ENCODE results near the gene EPDR1. TPM values are rescaled to one million over a fixed set of nuclear protein-coding genes. Genes with fewer than 3 reads are reported as not detected.
"Not testable (repeated sequence)": the region's sequence is repeated elsewhere in the genome, so short reads cannot be mapped to it uniquely, and the experiment has no call there.

The EPDR1 gene
- polyA plus RNA-seq, 1 experiment, result 0.20 TPM

DNA sequence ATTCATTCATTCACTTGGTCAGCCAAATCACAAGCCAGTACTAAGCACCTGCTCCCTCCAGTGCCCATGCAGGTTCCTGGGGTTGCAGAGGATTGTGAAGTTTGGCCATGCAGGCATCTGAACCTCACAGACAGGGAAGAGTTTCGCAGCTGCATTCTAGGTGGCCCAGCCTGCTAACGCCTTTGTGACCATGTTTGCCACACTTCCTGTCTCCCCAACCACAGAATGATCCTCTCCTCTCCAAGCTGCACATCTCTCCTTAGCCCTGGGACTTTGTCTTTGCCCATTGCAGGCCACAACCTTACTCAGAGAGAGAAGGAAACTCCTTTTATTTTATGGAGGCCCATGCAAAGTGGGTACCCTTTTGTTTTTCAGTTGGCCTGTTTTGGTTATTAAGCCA, 31.8 kb downstream of the EPDR1 start:
- CTCF ChIA-PET, result no interaction called here
- no peak for DNase-seq (ENCODE audit: low read depth, low spot score)
- POLR2A ChIA-PET, result no interaction called here
- Histone ChIP-seq H3K27me3 (ENCODE audit: control insufficient read depth, insufficient read depth, low read length) (no peaks in the 10 kb centered on the region), H3K9me3 (ENCODE audit: control insufficient read depth, insufficient read depth, low read length) (peaks cover 29% of the 10 kb centered on the region), H3K4me3 (ENCODE audit: low read depth, low read length) (no peak overlapping the region), H3K27ac (ENCODE audit: low read depth, low read length) (no peak overlapping the region)
- TF ChIP-seq, protein P1, sequence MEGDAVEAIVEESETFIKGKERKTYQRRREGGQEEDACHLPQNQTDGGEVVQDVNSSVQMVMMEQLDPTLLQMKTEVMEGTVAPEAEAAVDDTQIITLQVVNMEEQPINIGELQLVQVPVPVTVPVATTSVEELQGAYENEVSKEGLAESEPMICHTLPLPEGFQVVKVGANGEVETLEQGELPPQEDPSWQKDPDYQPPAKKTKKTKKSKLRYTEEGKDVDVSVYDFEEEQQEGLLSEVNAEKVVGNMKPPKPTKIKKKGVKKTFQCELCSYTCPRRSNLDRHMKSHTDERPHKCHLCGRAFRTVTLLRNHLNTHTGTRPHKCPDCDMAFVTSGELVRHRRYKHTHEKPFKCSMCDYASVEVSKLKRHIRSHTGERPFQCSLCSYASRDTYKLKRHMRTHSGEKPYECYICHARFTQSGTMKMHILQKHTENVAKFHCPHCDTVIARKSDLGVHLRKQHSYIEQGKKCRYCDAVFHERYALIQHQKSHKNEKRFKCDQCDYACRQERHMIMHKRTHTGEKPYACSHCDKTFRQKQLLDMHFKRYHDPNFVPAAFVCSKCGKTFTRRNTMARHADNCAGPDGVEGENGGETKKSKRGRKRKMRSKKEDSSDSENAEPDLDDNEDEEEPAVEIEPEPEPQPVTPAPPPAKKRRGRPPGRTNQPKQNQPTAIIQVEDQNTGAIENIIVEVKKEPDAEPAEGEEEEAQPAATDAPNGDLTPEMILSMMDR (IDR thresholded peaks at IDR 0.05; ENCODE audit: low read depth, low read length), result no peak

- H3K9me3 ChIP-seq (ENCODE audit: control insufficient read depth, insufficient read depth, low read length), result peaks cover 17% of the 10 kb centered on the region
- CTCF ChIA-PET; DNase-seq (ENCODE audit: low read depth, low spot score); H3K27ac ChIP-seq (ENCODE audit: low read depth, low read length); H3K4me3 ChIP-seq (ENCODE audit: low read depth, low read length); H3K27me3 ChIP-seq (ENCODE audit: control insufficient read depth, insufficient read depth, low read length); POLR2A ChIA-PET: not testable (repeated sequence)
These were observed 33.8 kb downstream of the EPDR1 start for GRCh38 chr7:37954217-37954616.

DNA sequence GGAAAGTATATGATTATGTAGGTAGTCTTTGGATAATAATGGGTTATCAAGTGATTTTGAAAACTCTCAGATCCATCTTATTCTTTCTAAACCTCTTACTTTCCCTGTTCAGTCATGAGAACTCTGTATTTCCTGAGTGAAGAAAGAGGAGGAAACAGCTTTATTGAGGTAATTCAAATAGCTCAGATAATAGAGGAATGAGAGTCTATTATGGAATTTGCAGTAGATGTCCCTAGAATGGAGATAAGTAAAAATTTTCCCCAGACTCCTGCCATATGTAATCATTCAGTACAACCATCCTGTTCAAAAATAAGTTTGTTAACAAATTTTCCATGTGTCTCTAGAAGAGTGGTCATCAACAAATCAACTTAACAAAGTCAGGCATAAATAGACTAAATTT, 36.4 kb downstream of the EPDR1 start:
- no peak overlapping the region for H3K27ac ChIP-seq (ENCODE audit: low read depth, low read length)
- TF ChIP-seq, protein P1 (IDR thresholded peaks at IDR 0.05; ENCODE audit: low read depth, low read length), result no peak
- ChIA-PET CTCF (no interaction called here), POLR2A (no interaction called here)
- DNase-seq (ENCODE audit: low read depth, low spot score), result no peak
- peaks cover 21% of the 10 kb centered on the region for H3K9me3 ChIP-seq (ENCODE audit: control insufficient read depth, insufficient read depth, low read length)
- H3K27me3 ChIP-seq (ENCODE audit: control insufficient read depth, insufficient read depth, low read length), result no peaks in the 10 kb centered on the region
- H3K4me3 ChIP-seq (ENCODE audit: low read depth, low read length), result no peak overlapping the region

DNA sequence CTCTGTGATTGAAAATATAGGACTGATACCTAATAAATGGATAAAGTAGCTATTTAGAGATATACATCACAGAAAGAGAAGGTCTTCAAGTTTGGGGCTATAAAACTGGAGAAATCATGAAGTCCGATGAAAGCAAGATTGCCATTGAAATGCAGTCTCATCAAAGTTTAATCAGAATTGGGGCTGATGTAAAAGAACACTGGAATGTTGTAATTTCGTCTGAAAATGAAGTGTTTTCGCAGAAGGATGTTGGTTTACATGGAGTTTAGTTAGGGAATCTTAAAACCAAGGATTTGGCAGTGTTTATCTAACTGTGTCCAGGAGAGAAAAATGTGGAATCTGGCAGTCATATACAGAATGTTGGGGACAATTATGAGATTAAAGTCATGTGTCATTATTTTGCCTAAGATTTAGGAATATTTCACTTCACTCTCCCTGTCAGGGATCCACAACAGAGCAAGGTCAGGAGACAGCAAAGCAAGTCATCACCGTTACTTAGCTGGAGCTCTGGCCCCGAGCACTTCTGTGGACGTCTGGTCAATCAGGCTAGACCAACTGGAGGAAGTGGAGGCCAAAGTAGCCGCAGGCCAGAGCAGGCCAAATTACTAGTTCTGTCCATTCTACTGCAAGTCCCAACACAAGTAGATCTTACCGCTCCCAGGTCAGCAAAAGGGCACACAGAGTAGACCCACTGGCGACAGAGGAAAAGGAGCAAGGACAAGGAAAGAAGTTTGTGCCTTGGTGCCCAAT, 37.0 kb downstream of the EPDR1 start:
- Histone ChIP-seq H3K4me3 (ENCODE audit: low read depth, low read length) (no peak overlapping the region), H3K27ac (ENCODE audit: low read depth, low read length) (no peak overlapping the region), H3K9me3 (ENCODE audit: control insufficient read depth, insufficient read depth, low read length) (peaks cover 16% of the 10 kb centered on the region), H3K27me3 (ENCODE audit: control insufficient read depth, insufficient read depth, low read length) (no peaks in the 10 kb centered on the region)
- no peak for DNase-seq (ENCODE audit: low read depth, low spot score)
- CTCF ChIA-PET, result no interaction called here
- TF ChIP-seq, protein P1 (IDR thresholded peaks at IDR 0.05; ENCODE audit: low read depth, low read length), result no peak
- POLR2A ChIA-PET, result no interaction called here

GRCh38 chr7:37960483-37960882, 40.0 kb downstream of the EPDR1 start:
- ChIA-PET CTCF (no interaction called here), POLR2A (no interaction called here)
- Histone ChIP-seq H3K4me3 (ENCODE audit: low read depth, low read length) (no peak overlapping the region), H3K27me3 (ENCODE audit: control insufficient read depth, insufficient read depth, low read length) (no peaks in the 10 kb centered on the region), H3K27ac (ENCODE audit: low read depth, low read length) (no peak overlapping the region), H3K9me3 (ENCODE audit: control insufficient read depth, insufficient read depth, low read length) (peaks cover 7% of the 10 kb centered on the region)
- no peak for DNase-seq (ENCODE audit: low read depth, low spot score)
- TF ChIP-seq, protein P1 (IDR thresholded peaks at IDR 0.05; ENCODE audit: low read depth, low read length), result no peak

All from AG04450 (cell line).